HepG2 (cell line): ENCODE results near the gene RAMP3. TPM values are rescaled to one million over a fixed set of nuclear protein-coding genes. Genes with fewer than 3 reads are reported as not detected.

Experiments used
- ATAC-seq: fragments of 200-7000 bp; cut with Tn5 transposase; 3 replicates; pipeline ENCODE4 v1.9.1; 2020; ENCODE audit warnings: mild to moderate bottlenecking, moderate library complexity
- BruUV-seq: library from RNA; stranded (reverse); fragments of 400-500 nt; replicated peaks from 2 replicates; lab custom pipeline; 2021; lab: Mats Ljungman, UMichigan
- CTCF ChIA-PET: fragments of 300-600 bp; formaldehyde crosslinking; extraction: SDS; loops from one replicate; lab custom pipeline; 2021; ENCODE audit warnings: low total read pairs, inconsistent platforms, low intra/inter-chr PET ratio; lab: Yijun Ruan, JAX
- POLR2A ChIA-PET: fragments of 350-600 bp; sonication (Branson Sonifier 250); formaldehyde crosslinking; loops from one replicate; lab custom pipeline; 2020; ENCODE audit warnings: antibody characterized with exemption, inconsistent platforms; lab: Yijun Ruan, JAX
- DNase-seq: peaks from one replicate; pipeline ENCODE4 v3.0.0-alpha.2; 2015; ENCODE audit warnings: low spot score
- FAIRE-seq: peaks from 3 replicates; lab custom pipeline; 2011; peaks lifted over from hg19 to GRCh38; lab: Jason Lieb, UNC
- H2AFZ ChIP-seq: one replicate; pipeline ENCODE4 v1.6.1; 2011; ENCODE audit warnings: low read length, inconsistent platforms
- H3K27ac ChIP-seq: fragments of 300-600 bp; 3 replicates; pipeline ENCODE4 v1.8.0; 2011; ENCODE audit warnings: mixed run types, mild to moderate bottlenecking, mixed read lengths, low read length, inconsistent platforms; ENCODE audit not compliant: insufficient read depth; ENCODE audit errors: extremely low read length
- H3K27me3 ChIP-seq, 2 experiments: fragments of 200-600 bp in 1 of 2; 2 replicates in 1 of 2; 3 replicates in 1 of 2; pipeline versions ENCODE4 v1.6.0 to v1.8.0; 2011; ENCODE audit warnings: low read length in 2 of 2, mild to moderate bottlenecking in 2 of 2, moderate library complexity in 2 of 2, inconsistent platforms in 1 of 2; ENCODE audit not compliant: insufficient read depth in 2 of 2, control insufficient read depth in 1 of 2
- H3K36me3 ChIP-seq, 2 experiments: fragments of 200-600 bp in 1 of 2; replicated peaks in 1 of 2; 2 replicates in 1 of 2; 3 replicates in 1 of 2; pipeline versions ENCODE4 v1.5.1 to v1.8.0; 2011; ENCODE audit warnings: low read length in 2 of 2, inconsistent platforms in 1 of 2; ENCODE audit not compliant: insufficient read depth in 2 of 2, control insufficient read depth in 1 of 2
- H3K4me1 ChIP-seq: 2 replicates; pipeline ENCODE4 v1.5.1; 2012; ENCODE audit warnings: low read length, inconsistent platforms; ENCODE audit not compliant: insufficient read depth
- H3K4me2 ChIP-seq: 2 replicates; pipeline ENCODE4 v1.6.0; 2011; ENCODE audit warnings: low read depth, low read length, inconsistent platforms
- H3K4me3 ChIP-seq, 3 experiments: fragments of 200-600 bp in 1 of 3; sonication (generic), shearing (Covaris generic) in 1 of 3; replicated peaks in 1 of 3; 2 replicates each; pipeline ENCODE4 v1.5.1; 2011 to 2016; ENCODE audit warnings: low read length in 3 of 3, inconsistent platforms in 2 of 3, low read depth in 2 of 3, mild to moderate bottlenecking in 2 of 3, control low read depth in 1 of 3, mixed read lengths in 1 of 3; ENCODE audit not compliant: insufficient read depth in 1 of 3
- H3K79me2 ChIP-seq: one replicate; pipeline ENCODE4 v1.6.1; 2011; ENCODE audit warnings: low read length, inconsistent platforms; ENCODE audit not compliant: insufficient read depth
- H3K9ac ChIP-seq: 2 replicates; pipeline ENCODE4 v1.6.0; 2011; ENCODE audit warnings: mild to moderate bottlenecking, low read depth, low read length, inconsistent platforms; ENCODE audit not compliant: insufficient read depth
- H3K9me3 ChIP-seq: 2 replicates; pipeline ENCODE4 v1.5.1; 2012; ENCODE audit warnings: mild to moderate bottlenecking, low read length
- H4K20me1 ChIP-seq: 2 replicates; pipeline ENCODE4 v1.6.0; 2011; ENCODE audit warnings: inconsistent platforms, mild to moderate bottlenecking, low read length, moderate library complexity; ENCODE audit not compliant: insufficient read depth
- HNRNPUL1 ChIP-seq: fragments of 200-400 bp; formaldehyde crosslinking; IDR thresholded peaks from 2 replicates; pipeline ENCODE4 v1.6.1; 2017; ENCODE audit warnings: low read depth, mild to moderate bottlenecking, low read length, moderate library complexity
- KLF16 ChIP-seq, 2 experiments: sonication (generic) in 1 of 2; formaldehyde crosslinking in 1 of 2; IDR thresholded peaks; 2 replicates each; pipeline versions ENCODE4 v1.6.1 to v1.8.0; 2016 to 2023; ENCODE audit warnings: missing genetic modification reagents in 2 of 2, missing compliant biosample characterization in 1 of 2
- NCOA1 ChIP-seq: sonication (generic); formaldehyde crosslinking; IDR thresholded peaks from 2 replicates; pipeline ENCODE4 v1.9.0; 2021; ENCODE audit warnings: missing genetic modification reagents
- SIN3B ChIP-seq: fragments of 150-350 bp; IDR thresholded peaks from 2 replicates; pipeline ENCODE4 v1.6.1; 2014; ENCODE audit warnings: low read length
- ZNF354B ChIP-seq: sonication (generic); formaldehyde crosslinking; IDR thresholded peaks from 2 replicates; pipeline ENCODE4 v1.8.0; 2022; ENCODE audit warnings: mild to moderate bottlenecking, missing genetic modification reagents
- ZNF609 ChIP-seq: sonication (generic); formaldehyde crosslinking; IDR thresholded peaks from 2 replicates; pipeline ENCODE4 v1.4.0; 2020; ENCODE audit warnings: mild to moderate bottlenecking, missing genetic modification reagents, borderline replicate concordance
- ZNF660 ChIP-seq: sonication (generic); formaldehyde crosslinking; IDR thresholded peaks from 2 replicates; pipeline ENCODE4 v1.5.1; 2020; ENCODE audit warnings: mild to moderate bottlenecking, low read depth, missing genetic modification reagents, borderline replicate concordance
- ZNF746 ChIP-seq: sonication (generic); formaldehyde crosslinking; IDR thresholded peaks from 2 replicates; pipeline ENCODE4 v1.8.0; 2022; ENCODE audit warnings: mild to moderate bottlenecking, missing genetic modification reagents
- ZNF766 ChIP-seq: sonication (generic); formaldehyde crosslinking; IDR thresholded peaks from 2 replicates; pipeline ENCODE4 v1.5.0; 2020; ENCODE audit warnings: missing genetic modification reagents, borderline replicate concordance
- ZNF790 ChIP-seq: sonication (generic); formaldehyde crosslinking; IDR thresholded peaks from 2 replicates; pipeline ENCODE4 v1.8.0; 2022; ENCODE audit warnings: missing genetic modification reagents, mild to moderate bottlenecking, borderline replicate concordance
- WGBS: methylation state at CpG from one replicate; pipeline ENCODE4 v1.1.6; 2017; ENCODE audit warnings: low lambda C conversion rate; 5-methylcytosine and 5-hydroxymethylcytosine counted together
- in situ Hi-C: cut with HindIII; loops from 2 replicates; pipeline ENCODE4 v1.10.0; 2017; ENCODE audit warnings: low pct_unique_long_range_greater_than_20kb; ENCODE audit not compliant: extremely low pct_ligation_motif_present
- intact Hi-C: fragments of 100-400 bp; cut with micrococcal nuclease; formaldehyde crosslinking; loops from one replicate; pipeline ENCODE4 v1.10.0; 2022; ENCODE audit not compliant: unreplicated experiment
- polyA plus RNA-seq, 8 experiments: library from polyadenylated mRNA; depleted of rRNA in 3 of 8; stranded (reverse) in 7 of 8; unstranded in 1 of 8; fragments of >200 nt; fragmentation: Illumina TruSeq in 4 of 8; extraction: Trizol in 4 of 8; gene quantifications; 2 replicates each; pipeline versions ENCODE4 v1.2.1 to v1.2.3, GENCODE V29; 2011 to 2016; ENCODE audit warnings: low read depth in 4 of 8, missing spikeins in 1 of 8, mixed read lengths in 1 of 8; ENCODE audit not compliant: insufficient read depth in 1 of 8
- total RNA-seq, 5 experiments: library from RNA; depleted of rRNA; stranded (reverse); fragments of >200 nt; fragmentation: Illumina TruSeq; extraction: Trizol; gene quantifications; 2 replicates each; pipeline ENCODE4 v1.2.3, GENCODE V29; 2016; ENCODE audit warnings: low read depth in 1 of 5
- TF ChIP-seq, protein P1 (sequence below): sonication (generic); formaldehyde crosslinking; IDR thresholded peaks from 2 replicates; pipeline ENCODE4 v1.5.1; 2020; ENCODE audit warnings: missing genetic modification reagents, mild to moderate bottlenecking, borderline replicate concordance
- TF ChIP-seq, protein P2 (sequence below): sonication (generic); formaldehyde crosslinking; IDR thresholded peaks from 2 replicates; pipeline ENCODE4 v1.9.0; 2021; ENCODE audit warnings: missing genetic modification reagents, borderline replicate concordance
- TF ChIP-seq, protein P3 (sequence below): sonication (generic); formaldehyde crosslinking; IDR thresholded peaks from 2 replicates; pipeline ENCODE4 v1.8.1; 2023; ENCODE audit warnings: missing genetic modification reagents, mild to moderate bottlenecking, borderline replicate concordance

Gene RAMP3
- total and polyA plus RNA-seq, 2 of the 13 experiments (the other 11 are each of a cell fraction or from before 2014, with no cell fraction given), result not detected

GRCh38 chr7:45125193-45125904 lies 32.2 kb upstream of the RAMP3 start:
- no peak for DNase-seq
- H3K27me3 ChIP-seq, result peaks cover 5 to 53% of the 10 kb centered on the region in 2 experiments; a peak in 4 of 5 replicates
- H3K27ac ChIP-seq, result no peak overlapping the region
- H3K4me2 ChIP-seq, result no peak overlapping the region
- no TSS peak for BruUV-seq
- in situ Hi-C loops, result no loop called here
- H3K4me3 ChIP-seq, result no peak overlapping the region
- TF ChIP-seq, protein P1, sequence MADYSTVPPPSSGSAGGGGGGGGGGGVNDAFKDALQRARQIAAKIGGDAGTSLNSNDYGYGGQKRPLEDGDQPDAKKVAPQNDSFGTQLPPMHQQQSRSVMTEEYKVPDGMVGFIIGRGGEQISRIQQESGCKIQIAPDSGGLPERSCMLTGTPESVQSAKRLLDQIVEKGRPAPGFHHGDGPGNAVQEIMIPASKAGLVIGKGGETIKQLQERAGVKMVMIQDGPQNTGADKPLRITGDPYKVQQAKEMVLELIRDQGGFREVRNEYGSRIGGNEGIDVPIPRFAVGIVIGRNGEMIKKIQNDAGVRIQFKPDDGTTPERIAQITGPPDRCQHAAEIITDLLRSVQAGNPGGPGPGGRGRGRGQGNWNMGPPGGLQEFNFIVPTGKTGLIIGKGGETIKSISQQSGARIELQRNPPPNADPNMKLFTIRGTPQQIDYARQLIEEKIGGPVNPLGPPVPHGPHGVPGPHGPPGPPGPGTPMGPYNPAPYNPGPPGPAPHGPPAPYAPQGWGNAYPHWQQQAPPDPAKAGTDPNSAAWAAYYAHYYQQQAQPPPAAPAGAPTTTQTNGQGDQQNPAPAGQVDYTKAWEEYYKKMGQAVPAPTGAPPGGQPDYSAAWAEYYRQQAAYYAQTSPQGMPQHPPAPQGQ (CRISPR knock-in tag), result no peak
- TF ChIP-seq, protein P2, sequence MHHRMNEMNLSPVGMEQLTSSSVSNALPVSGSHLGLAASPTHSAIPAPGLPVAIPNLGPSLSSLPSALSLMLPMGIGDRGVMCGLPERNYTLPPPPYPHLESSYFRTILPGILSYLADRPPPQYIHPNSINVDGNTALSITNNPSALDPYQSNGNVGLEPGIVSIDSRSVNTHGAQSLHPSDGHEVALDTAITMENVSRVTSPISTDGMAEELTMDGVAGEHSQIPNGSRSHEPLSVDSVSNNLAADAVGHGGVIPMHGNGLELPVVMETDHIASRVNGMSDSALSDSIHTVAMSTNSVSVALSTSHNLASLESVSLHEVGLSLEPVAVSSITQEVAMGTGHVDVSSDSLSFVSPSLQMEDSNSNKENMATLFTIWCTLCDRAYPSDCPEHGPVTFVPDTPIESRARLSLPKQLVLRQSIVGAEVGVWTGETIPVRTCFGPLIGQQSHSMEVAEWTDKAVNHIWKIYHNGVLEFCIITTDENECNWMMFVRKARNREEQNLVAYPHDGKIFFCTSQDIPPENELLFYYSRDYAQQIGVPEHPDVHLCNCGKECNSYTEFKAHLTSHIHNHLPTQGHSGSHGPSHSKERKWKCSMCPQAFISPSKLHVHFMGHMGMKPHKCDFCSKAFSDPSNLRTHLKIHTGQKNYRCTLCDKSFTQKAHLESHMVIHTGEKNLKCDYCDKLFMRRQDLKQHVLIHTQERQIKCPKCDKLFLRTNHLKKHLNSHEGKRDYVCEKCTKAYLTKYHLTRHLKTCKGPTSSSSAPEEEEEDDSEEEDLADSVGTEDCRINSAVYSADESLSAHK (CRISPR knock-in tag), result no peak
- TF ChIP-seq ZNF790 (CRISPR knock-in tag) (no peak), ZNF354B (no peak), SIN3B (no peak), ZNF660 (no peak), HNRNPUL1 (no peak), KLF16 (CRISPR knock-in tag; IDR thresholded peaks at IDR 0.05) (no peak), ZNF609 (no peak), ZNF746 (CRISPR knock-in tag) (no peak), ZNF766 (CRISPR knock-in tag) (no peak), NCOA1 (CRISPR knock-in tag) (no peak)
- TF ChIP-seq, protein P3, sequence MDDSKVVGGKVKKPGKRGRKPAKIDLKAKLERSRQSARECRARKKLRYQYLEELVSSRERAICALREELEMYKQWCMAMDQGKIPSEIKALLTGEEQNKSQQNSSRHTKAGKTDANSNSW (CRISPR knock-in tag), result no peak
- TF ChIP-seq, all 625 proteins: peak for 0
- H2AFZ ChIP-seq, result no peak overlapping the region
- peaks cover 13% of the 10 kb centered on the region; the same call in 1 of the 2 replicates for H3K4me1 ChIP-seq
- no peaks in the 10 kb centered on the region for H3K36me3 ChIP-seq
- H3K9ac ChIP-seq, result no peak overlapping the region
- H3K79me2 ChIP-seq, result no peaks in the 10 kb centered on the region
- H3K9me3 ChIP-seq, result no peaks in the 10 kb centered on the region
- ChIA-PET CTCF (no interaction called here), POLR2A (no interaction called here)
- 55% methylated on average over 9 of the region's 11 CpGs for WGBS
- FAIRE-seq, result no peak
- H4K20me1 ChIP-seq, result no peaks in the 10 kb centered on the region
- intact Hi-C loops, result no loop called here
- no peak for ATAC-seq
